HCT116 (cell line): ENCODE data around the gene ATP5F1D. TPM values are rescaled to one million over a fixed set of nuclear protein-coding genes. Genes with fewer than 3 reads are reported as not detected.

Source experiments
- ATAC-seq: fragments of 200-7000 bp; cut with Tn5 transposase; 2 replicates; pipeline ENCODE4 v1.9.1; 2020; ENCODE audit warnings: mild to moderate bottlenecking, moderate library complexity
- BruUV-seq: library from RNA; stranded (reverse); fragments of 400-500 nt; replicated peaks from 2 replicates; lab custom pipeline; 2021; lab: Mats Ljungman, UMichigan
- CTCF ChIA-PET: fragments of 300-600 bp; sonication (Branson Sonifier 250); formaldehyde crosslinking; loops from one replicate; lab custom pipeline; 2021; ENCODE audit warnings: antibody characterized with exemption; lab: Charles Lee
- POLR2A ChIA-PET: fragments of 300-600, 350-600 bp; sonication (Branson Sonifier 250); formaldehyde crosslinking; loops from one replicate; lab custom pipeline; 2021; ENCODE audit warnings: antibody characterized with exemption; lab: Charles Lee
- RAD21 ChIA-PET, 2 experiments: fragments of 300-600 bp; sonication (Branson Sonifier 250); formaldehyde crosslinking; loops; one replicate each; lab custom pipeline; 2023; ENCODE audit warnings: low total read pairs in 2 of 2; ENCODE audit not compliant: uncharacterized antibody in 2 of 2, unreplicated experiment in 2 of 2, low non-redundant PET in 1 of 2; lab: Charles Lee
- DNase-seq: peaks from one replicate; pipeline ENCODE4 v3.0.0-alpha.2; 2010; ENCODE audit warnings: low read depth, low spot score
- H2AFZ ChIP-seq: fragments of 200-600 bp; shearing (Covaris generic), sonication (generic); 2 replicates; pipeline ENCODE4 v1.6.1; 2017; ENCODE audit warnings: low read depth, mixed run types, mixed read lengths, antibody characterized with exemption, low read length; ENCODE audit not compliant: poor library complexity, severe bottlenecking
- H3K27ac ChIP-seq: 2 replicates; pipeline ENCODE4 v1.5.1; 2012; ENCODE audit warnings: low read depth, low read length
- H3K27me3 ChIP-seq: fragments of 200-600 bp; sonication (generic); 2 replicates; pipeline ENCODE4 v1.6.1; 2016; ENCODE audit warnings: mixed run types, low read length, mixed read lengths; ENCODE audit not compliant: insufficient read depth
- H3K36me3 ChIP-seq, 2 experiments: fragments of 200-500 bp in 1 of 2; fragments of 200-600 bp in 1 of 2; sonication (Bioruptor generic) in 1 of 2; sonication (generic) in 1 of 2; 2 replicates each; pipeline versions ENCODE4 v1.5.1 to v1.6.1; 2014 to 2016; ENCODE audit warnings: low read length in 2 of 2, inconsistent platforms in 1 of 2, mixed read lengths in 1 of 2, mixed run types in 1 of 2; ENCODE audit not compliant: insufficient read depth in 2 of 2, control insufficient read depth in 1 of 2
- H3K4me1 ChIP-seq, 2 experiments: fragments of 200-600 bp in 1 of 2; sonication (generic) in 1 of 2; 2 replicates each; pipeline versions ENCODE4 v1.5.1 to v1.6.1; 2012 to 2017; ENCODE audit warnings: low read length in 2 of 2, inconsistent platforms in 1 of 2, mild to moderate bottlenecking in 1 of 2, mixed read lengths in 1 of 2, mixed run types in 1 of 2, moderate library complexity in 1 of 2; ENCODE audit not compliant: insufficient read depth in 2 of 2, control insufficient read depth in 1 of 2
- H3K4me2 ChIP-seq: fragments of 200-600 bp; sonication (generic); 2 replicates; pipeline ENCODE4 v1.6.1; 2017; ENCODE audit warnings: mixed run types, low read length, mixed read lengths
- H3K4me3 ChIP-seq, 2 experiments: fragments of 200-600 bp in 1 of 2; sonication (generic) in 1 of 2; replicated peaks in 1 of 2; 2 replicates each; pipeline ENCODE4 v1.5.1; 2011 to 2016; ENCODE audit warnings: low read length in 2 of 2, control low read depth in 1 of 2, low read depth in 1 of 2, mild to moderate bottlenecking in 1 of 2, mixed read lengths in 1 of 2, mixed run types in 1 of 2
- H3K79me2 ChIP-seq: fragments of 200-600 bp; sonication (generic); 2 replicates; pipeline ENCODE4 v1.6.1; 2017; ENCODE audit warnings: mild to moderate bottlenecking, mixed run types, low read length, moderate library complexity, mixed read lengths; ENCODE audit not compliant: insufficient read depth
- H3K9ac ChIP-seq: fragments of 200-600 bp; sonication (generic); 2 replicates; pipeline ENCODE4 v1.6.1; 2016; ENCODE audit warnings: low read length, mixed read lengths
- H3K9me2 ChIP-seq: fragments of 200-600 bp; sonication (generic), shearing (Covaris generic); 2 replicates; pipeline ENCODE4 v1.6.1; 2017; ENCODE audit warnings: mixed run types, mild to moderate bottlenecking, moderate library complexity; ENCODE audit not compliant: insufficient read depth
- H3K9me3 ChIP-seq, 2 experiments: fragments of 200-500 bp in 1 of 2; fragments of 200-600 bp in 1 of 2; sonication (Bioruptor generic) in 1 of 2; sonication (generic) in 1 of 2; 2 replicates each; pipeline ENCODE4 v1.6.1; 2014 to 2017; ENCODE audit warnings: low read length in 2 of 2, mixed read lengths in 2 of 2, inconsistent platforms in 1 of 2, low read depth in 1 of 2, mild to moderate bottlenecking in 1 of 2, mixed run types in 1 of 2, moderate library complexity in 1 of 2; ENCODE audit not compliant: control insufficient read depth in 1 of 2, insufficient read depth in 1 of 2
- H4K20me1 ChIP-seq: fragments of 200-600 bp; sonication (generic), shearing (Covaris generic); 2 replicates; pipeline ENCODE4 v1.6.1; 2017; ENCODE audit warnings: mixed run types, mild to moderate bottlenecking, moderate library complexity; ENCODE audit not compliant: insufficient read depth
- CEBPB ChIP-seq: IDR thresholded peaks from 2 replicates; pipeline ENCODE4 v1.6.1; 2012; ENCODE audit warnings: low read depth
- CTCF ChIP-seq, 3 experiments: fragments of 200-600 bp in 1 of 3; sonication (generic) in 1 of 3; IDR thresholded peaks in 2 of 3; conservative IDR thresholded peaks in 1 of 3; 2 replicates each; pipeline ENCODE4 v1.5.1; 2012 to 2017; ENCODE audit warnings: low read depth in 2 of 3, low read length in 2 of 3, antibody characterized with exemption in 1 of 3, borderline replicate concordance in 1 of 3, control low read depth in 1 of 3, mild to moderate bottlenecking in 1 of 3, mixed read lengths in 1 of 3, mixed run types in 1 of 3, moderate library complexity in 1 of 3; ENCODE audit not compliant: insufficient read depth in 1 of 3
- EGR1 ChIP-seq: IDR thresholded peaks from 2 replicates; pipeline ENCODE4 v1.6.1; 2012; ENCODE audit warnings: low read depth
- ELF1 ChIP-seq: IDR thresholded peaks from 2 replicates; pipeline ENCODE4 v1.6.1; 2012; ENCODE audit warnings: low read depth, borderline replicate concordance
- EZH2 ChIP-seq: fragments of 200-600 bp; sonication (generic); IDR thresholded peaks from 2 replicates; pipeline ENCODE4 v1.6.1; 2017; ENCODE audit warnings: antibody characterized with exemption, mixed run types
- FOSL1 ChIP-seq: IDR thresholded peaks from 2 replicates; pipeline ENCODE4 v1.6.1; 2012; ENCODE audit warnings: low read depth
- POLR2A ChIP-seq: IDR thresholded peaks from 2 replicates; pipeline ENCODE4 v1.7.0; 2011; ENCODE audit warnings: borderline replicate concordance; ENCODE audit not compliant: insufficient read depth, insufficient read length; ENCODE audit errors: extremely low read depth
- RAD21 ChIP-seq: IDR thresholded peaks from 2 replicates; pipeline ENCODE4 v1.6.1; 2012; ENCODE audit warnings: low read depth, mild to moderate bottlenecking
- REST ChIP-seq: IDR thresholded peaks from 2 replicates; pipeline ENCODE4 v1.6.1; 2012; ENCODE audit warnings: low read depth
- SIN3A ChIP-seq: IDR thresholded peaks from 2 replicates; pipeline ENCODE4 v1.6.1; 2012; ENCODE audit warnings: low read depth
- SP1 ChIP-seq: IDR thresholded peaks from 2 replicates; pipeline ENCODE4 v1.6.1; 2012; ENCODE audit warnings: low read depth
- SRF ChIP-seq: IDR thresholded peaks from 2 replicates; pipeline ENCODE4 v1.6.1; 2012; ENCODE audit warnings: low read depth
- TCF7L2 ChIP-seq: IDR thresholded peaks from 2 replicates; pipeline ENCODE4 v1.7.0; 2011; ENCODE audit warnings: borderline replicate concordance, inconsistent platforms; ENCODE audit not compliant: insufficient read depth, insufficient read length; ENCODE audit errors: extremely low read depth
- YY1 ChIP-seq: IDR thresholded peaks from 2 replicates; pipeline ENCODE4 v1.6.1; 2011; ENCODE audit warnings: low read length, low read depth, moderate library complexity, mild to moderate bottlenecking; ENCODE audit not compliant: insufficient replicate concordance; ENCODE audit errors: extremely low read depth
- ZFX ChIP-seq: fragments of 450-650 bp; IDR thresholded peaks from 2 replicates; pipeline ENCODE4 v1.6.1; 2017
- ZNF274 ChIP-seq: fragments of 200-500 bp; sonication (Bioruptor generic); IDR thresholded peaks from 2 replicates; pipeline ENCODE4 v1.6.1; 2014; ENCODE audit warnings: mild to moderate bottlenecking, low read depth, low read length, inconsistent platforms
- intact Hi-C: fragments of 100-400 bp; cut with micrococcal nuclease; formaldehyde crosslinking; loops from 2 replicates; pipeline ENCODE4 v1.10.0; 2022
- total RNA-seq: library from RNA; stranded (reverse); gene quantifications from one replicate; pipeline ENCODE4 v1.2.1, GENCODE V29; 2021; ENCODE audit not compliant: unreplicated experiment
- TF ChIP-seq, protein P1 (sequence below): IDR thresholded peaks from 2 replicates; pipeline ENCODE4 v1.6.1; 2012
- TF ChIP-seq, protein P2 (sequence below): IDR thresholded peaks from 2 replicates; pipeline ENCODE4 v1.6.1; 2011; ENCODE audit warnings: mild to moderate bottlenecking, low read length, moderate library complexity; ENCODE audit not compliant: insufficient replicate concordance; ENCODE audit errors: extremely low read depth
- TF ChIP-seq, protein P3 (sequence below): IDR thresholded peaks from 2 replicates; pipeline ENCODE4 v1.6.1; 2012

Gene ATP5F1D
- total RNA-seq, 1 experiment from 2014 or later = 428 TPM

- ChIA-PET POLR2A (no interaction called here), RAD21 (no interaction called here), CTCF (no interaction called here)
- ATAC-seq = 0 out of 2 replicates have a peak, but pooled peaks have one; percentile 7
- intact Hi-C loops = no loop called here
- Histone ChIP-seq H3K27me3 (no peaks in the 10 kb centered on the region), H3K36me3 (no peaks in the 10 kb centered on the region), H2AFZ (no peak overlapping the region), H3K79me2 (no peaks in the 10 kb centered on the region), H3K27ac (no peak overlapping the region; the same call in 1 of the 2 replicates), H3K9me2 (no peaks in the 10 kb centered on the region), H3K9ac (no peak overlapping the region), H3K4me3 (no peak overlapping the region), H3K9me3 (no peaks in the 10 kb centered on the region), H4K20me1 (no peaks in the 10 kb centered on the region), H3K4me2 (no peak overlapping the region), H3K4me1 (peaks cover 12 to 21% of the 10 kb centered on the region in 2 experiments)
- no peak for DNase-seq
- TF ChIP-seq EZH2 (no peak), REST (no peak), TCF7L2 (no peak), EGR1 (no peak), ELF1 (no peak), POLR2A (no peak), FOSL1 (no peak), CTCF (IDR thresholded peaks at IDR 0.05 in 2 of 3, conservative IDR thresholded peaks at IDR 0.05 in 1 of 3; ENCODE audit: borderline replicate concordance in 1 of 3, insufficient read depth in 1 of 3, low read depth in 2 of 3, low read length in 2 of 3) (no peak), RAD21 (no peak), YY1 (no peak), SIN3A (no peak), ZNF274 (no peak), ZFX (no peak), CEBPB (no peak), SP1 (no peak), SRF (no peak)
- TF ChIP-seq, protein P1, sequence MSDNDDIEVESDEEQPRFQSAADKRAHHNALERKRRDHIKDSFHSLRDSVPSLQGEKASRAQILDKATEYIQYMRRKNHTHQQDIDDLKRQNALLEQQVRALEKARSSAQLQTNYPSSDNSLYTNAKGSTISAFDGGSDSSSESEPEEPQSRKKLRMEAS = no peak
- TF ChIP-seq, protein P2, sequence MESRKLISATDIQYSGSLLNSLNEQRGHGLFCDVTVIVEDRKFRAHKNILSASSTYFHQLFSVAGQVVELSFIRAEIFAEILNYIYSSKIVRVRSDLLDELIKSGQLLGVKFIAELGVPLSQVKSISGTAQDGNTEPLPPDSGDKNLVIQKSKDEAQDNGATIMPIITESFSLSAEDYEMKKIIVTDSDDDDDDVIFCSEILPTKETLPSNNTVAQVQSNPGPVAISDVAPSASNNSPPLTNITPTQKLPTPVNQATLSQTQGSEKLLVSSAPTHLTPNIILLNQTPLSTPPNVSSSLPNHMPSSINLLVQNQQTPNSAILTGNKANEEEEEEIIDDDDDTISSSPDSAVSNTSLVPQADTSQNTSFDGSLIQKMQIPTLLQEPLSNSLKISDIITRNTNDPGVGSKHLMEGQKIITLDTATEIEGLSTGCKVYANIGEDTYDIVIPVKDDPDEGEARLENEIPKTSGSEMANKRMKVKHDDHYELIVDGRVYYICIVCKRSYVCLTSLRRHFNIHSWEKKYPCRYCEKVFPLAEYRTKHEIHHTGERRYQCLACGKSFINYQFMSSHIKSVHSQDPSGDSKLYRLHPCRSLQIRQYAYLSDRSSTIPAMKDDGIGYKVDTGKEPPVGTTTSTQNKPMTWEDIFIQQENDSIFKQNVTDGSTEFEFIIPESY = no peak
- TF ChIP-seq, protein P3, sequence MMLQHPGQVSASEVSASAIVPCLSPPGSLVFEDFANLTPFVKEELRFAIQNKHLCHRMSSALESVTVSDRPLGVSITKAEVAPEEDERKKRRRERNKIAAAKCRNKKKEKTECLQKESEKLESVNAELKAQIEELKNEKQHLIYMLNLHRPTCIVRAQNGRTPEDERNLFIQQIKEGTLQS = no peak
- no TSS peak for BruUV-seq
Observed at GRCh38 chr19:1292419-1293151, 51.0 kb downstream of the ATP5F1D start.
